Endothelial cell of umbilical vein (primary cell): ENCODE measurements around the gene ANKRD61. TPM values are rescaled to one million over a fixed set of nuclear protein-coding genes. Genes with fewer than 3 reads are reported as not detected.

Experiments used
- BruUV-seq: library from RNA; stranded (reverse); fragments of 400-500 nt; replicated peaks from 2 replicates; lab custom pipeline; 2021; lab: Mats Ljungman, UMichigan
- CTCF ChIA-PET: fragments of 300-600, 350-600 bp; sonication (Branson Sonifier 250); formaldehyde crosslinking; loops from one replicate; lab custom pipeline; 2021; ENCODE audit warnings: antibody characterized with exemption, inconsistent platforms; lab: Charles Lee
- POLR2A ChIA-PET: fragments of 300-600, 350-600 bp; sonication (Branson Sonifier 250); formaldehyde crosslinking; loops from one replicate; lab custom pipeline; 2021; ENCODE audit warnings: antibody characterized with exemption, inconsistent platforms; lab: Charles Lee
- DNase-seq: peaks from one replicate; pipeline ENCODE4 v3.0.0-alpha.2; 2011; ENCODE audit warnings: low read depth, low spot score
- FAIRE-seq: peaks from 2 replicates; lab custom pipeline; 2011; peaks lifted over from hg19 to GRCh38; lab: Jason Lieb, UNC
- H2AFZ ChIP-seq: 2 replicates; pipeline ENCODE4 v1.6.0; 2012; ENCODE audit warnings: low read depth, low read length, control low read depth, inconsistent platforms
- H3K27ac ChIP-seq: 2 replicates; pipeline ENCODE4 v1.5.1; 2011; ENCODE audit warnings: low read depth, mild to moderate bottlenecking, control low read depth, low read length, moderate library complexity; ENCODE audit not compliant: insufficient read depth
- H3K27me3 ChIP-seq, 2 experiments: 2 replicates each; pipeline versions ENCODE4 v1.6.0 to v1.6.1; 2011; ENCODE audit warnings: low read length in 2 of 2, mixed read lengths in 1 of 2; ENCODE audit not compliant: control insufficient read depth in 2 of 2, insufficient read depth in 2 of 2
- H3K36me3 ChIP-seq, 2 experiments: 2 replicates in 1 of 2; 3 replicates in 1 of 2; pipeline ENCODE4 v1.5.1; 2011; ENCODE audit warnings: low read length in 2 of 2, mild to moderate bottlenecking in 1 of 2, moderate library complexity in 1 of 2; ENCODE audit not compliant: control insufficient read depth in 2 of 2, insufficient read depth in 2 of 2; ENCODE audit errors: extremely low read depth in 1 of 2
- H3K4me1 ChIP-seq: 3 replicates; pipeline ENCODE4 v1.5.1; 2011; ENCODE audit warnings: mild to moderate bottlenecking, low read length; ENCODE audit not compliant: control insufficient read depth, insufficient read depth; ENCODE audit errors: extremely low read depth
- H3K4me2 ChIP-seq: 2 replicates; pipeline ENCODE4 v1.6.1; 2011; ENCODE audit warnings: low read length, control low read depth, mixed read lengths; ENCODE audit not compliant: insufficient read depth
- H3K4me3 ChIP-seq, 3 experiments: fragments of 200-600 bp in 1 of 3; sonication (generic), shearing (Covaris generic) in 1 of 3; replicated peaks in 1 of 3; 2 replicates each; pipeline ENCODE4 v1.5.1; 2011 to 2016; ENCODE audit warnings: control low read depth in 3 of 3, low read length in 3 of 3, mild to moderate bottlenecking in 2 of 3, inconsistent platforms in 1 of 3, low read depth in 1 of 3, moderate library complexity in 1 of 3; ENCODE audit not compliant: insufficient read depth in 1 of 3
- H3K79me2 ChIP-seq: 2 replicates; pipeline ENCODE4 v1.6.0; 2012; ENCODE audit warnings: low read length, inconsistent platforms; ENCODE audit not compliant: control insufficient read depth, insufficient read depth
- H3K9ac ChIP-seq: replicated peaks from 2 replicates; pipeline ENCODE3; 2011; ENCODE audit warnings: low read length, control low read depth; ENCODE audit not compliant: insufficient read depth; ENCODE audit errors: extremely low read depth
- H3K9me1 ChIP-seq: replicated peaks from 3 replicates; pipeline ENCODE4 v1.6.0; 2011; ENCODE audit warnings: mild to moderate bottlenecking, low read length; ENCODE audit not compliant: control insufficient read depth, insufficient read depth; ENCODE audit errors: extremely low read depth
- H3K9me3 ChIP-seq: replicated peaks from 2 replicates; pipeline ENCODE4 v1.5.1; 2012; ENCODE audit warnings: low read length, inconsistent platforms; ENCODE audit not compliant: control insufficient read depth, insufficient read depth
- H4K20me1 ChIP-seq: replicated peaks from 2 replicates; pipeline ENCODE3; 2011; ENCODE audit warnings: mild to moderate bottlenecking, low read length; ENCODE audit not compliant: control insufficient read depth, insufficient read depth; ENCODE audit errors: extremely low read depth
- EZH2 ChIP-seq: IDR thresholded peaks from 2 replicates; pipeline ENCODE4 v1.6.1; 2012; ENCODE audit warnings: borderline replicate concordance, low read depth, mild to moderate bottlenecking, moderate library complexity, low read length, inconsistent platforms; ENCODE audit not compliant: severe bottlenecking
- FOS ChIP-seq: IDR thresholded peaks from 2 replicates; pipeline ENCODE4 v1.6.1; 2011; ENCODE audit warnings: mild to moderate bottlenecking, low read length, moderate library complexity, borderline replicate concordance; ENCODE audit not compliant: insufficient read depth
- GATA2 ChIP-seq: IDR thresholded peaks from 2 replicates; pipeline ENCODE4 v1.7.0; 2011; ENCODE audit warnings: low read depth, mild to moderate bottlenecking, moderate library complexity, mixed read lengths, low read length; ENCODE audit not compliant: insufficient read length, insufficient read depth
- JUN ChIP-seq: IDR thresholded peaks from 2 replicates; pipeline ENCODE4 v1.6.1; 2011; ENCODE audit warnings: borderline replicate concordance, low read depth; ENCODE audit not compliant: insufficient read length, insufficient read depth
- MAX ChIP-seq: IDR thresholded peaks from 2 replicates; pipeline ENCODE4 v1.6.1; 2011; ENCODE audit not compliant: insufficient read depth, insufficient read length
- MYC ChIP-seq: IDR thresholded peaks from one replicate; pipeline ENCODE4 v1.6.1; 2011; ENCODE audit warnings: mild to moderate bottlenecking, low read depth, low read length
- POLR2A ChIP-seq: IDR thresholded peaks from 2 replicates; pipeline ENCODE4 v1.6.1; 2012; ENCODE audit warnings: low read depth, mild to moderate bottlenecking, control low read depth, low read length
- POLR2AphosphoS5 ChIP-seq: IDR thresholded peaks from 2 replicates; pipeline ENCODE4 v1.6.1; 2012; ENCODE audit warnings: low read depth, mild to moderate bottlenecking, control low read depth, low read length, moderate library complexity; ENCODE audit not compliant: insufficient read depth
- dilution Hi-C: fragments of 300-500 bp; cut with MboI; formaldehyde crosslinking; loops from one replicate; pipeline ENCODE4 v1.15.0; 2019; ENCODE audit warnings: low sequenced_read_pairs; ENCODE audit not compliant: extremely low pct_ligation_motif_present
- intact Hi-C: fragments of 100-400 bp; cut with micrococcal nuclease; formaldehyde crosslinking; loops from one replicate; pipeline ENCODE4 v1.10.0; 2022
- polyA plus RNA-seq, 4 experiments: library from polyadenylated mRNA; depleted of rRNA in 3 of 4; stranded (reverse) in 3 of 4; unstranded in 1 of 4; fragments of >200 nt; gene quantifications; 2 replicates each; pipeline versions ENCODE4 v1.2.1 to v1.2.3, GENCODE V29; 2011 to 2012; ENCODE audit warnings: missing spikeins in 1 of 4
- total RNA-seq: library from RNA; stranded (reverse); gene quantifications from 2 replicates; pipeline ENCODE4 v1.2.3, GENCODE V29; 2021
- TF ChIP-seq, protein P1 (sequence below), 2 donors: IDR thresholded peaks; 1 replicate in 1 of 2; 2 replicates in 1 of 2; pipeline ENCODE4 v1.5.1; 2011; ENCODE audit warnings: low read length in 2 of 2, mild to moderate bottlenecking in 2 of 2, moderate library complexity in 2 of 2, control low read depth in 1 of 2, inconsistent platforms in 1 of 2, low read depth in 1 of 2; ENCODE audit not compliant: insufficient read depth in 1 of 2; ENCODE audit errors: extremely low read depth in 1 of 2

The ANKRD61 gene
- total and polyA plus RNA-seq, 2 donors (not counting 3 experiments of a cell fraction or from before 2014, with no cell fraction given) = 0.18 to 0.53 TPM

DNA sequence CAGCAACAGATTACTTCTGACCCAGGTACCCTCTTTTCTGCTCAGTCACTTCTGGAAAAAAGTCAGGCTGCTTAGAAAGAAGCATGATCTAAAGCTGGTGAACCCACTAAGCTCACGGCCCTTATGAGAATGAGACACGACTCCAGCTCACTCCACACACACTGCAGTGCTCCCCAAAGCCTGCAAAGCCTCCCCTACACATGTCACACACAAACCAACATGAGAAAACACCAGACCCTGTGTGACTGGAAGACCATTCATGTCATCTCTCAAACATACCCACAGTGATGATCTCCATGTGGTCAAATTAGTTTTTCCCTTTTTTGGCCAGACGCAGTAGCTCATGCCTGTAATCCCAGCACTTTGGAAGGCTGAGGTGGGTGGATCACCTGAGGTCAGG lies 391 bp downstream of the ANKRD61 start:
- no peak for FAIRE-seq
- Histone ChIP-seq H4K20me1 (no peaks in the 10 kb centered on the region), H3K4me2 (no peak overlapping the region), H3K79me2 (no peaks in the 10 kb centered on the region), H2AFZ (no peak overlapping the region), H3K36me3 (peaks cover 11 to 18% of the 10 kb centered on the region in 2 experiments), H3K4me1 (peaks cover 2% of the 10 kb centered on the region), H3K9me3 (no peaks in the 10 kb centered on the region), H3K9ac (no peak overlapping the region), H3K27me3 (no peaks in the 10 kb centered on the region), H3K4me3 (no peak overlapping the region), H3K27ac (no peak overlapping the region), H3K9me1 (no peaks in the 10 kb centered on the region)
- ChIA-PET CTCF (interaction anchor here (0.6 to 1.3 kb wide), 2 partner anchors 26 to 75 kb away, joined by 3 read pairs; no protein-coding TSS in a partner anchor), POLR2A (no interaction called here)
- no TSS peak for BruUV-seq
- DNase-seq = no peak
- TF ChIP-seq EZH2 = no peak
- TF ChIP-seq GATA2 = no peak
- TF ChIP-seq POLR2A = no peak
- no peak for TF ChIP-seq JUN
- no peak for TF ChIP-seq MAX
- TF ChIP-seq MYC = no peak
- TF ChIP-seq, protein P1, sequence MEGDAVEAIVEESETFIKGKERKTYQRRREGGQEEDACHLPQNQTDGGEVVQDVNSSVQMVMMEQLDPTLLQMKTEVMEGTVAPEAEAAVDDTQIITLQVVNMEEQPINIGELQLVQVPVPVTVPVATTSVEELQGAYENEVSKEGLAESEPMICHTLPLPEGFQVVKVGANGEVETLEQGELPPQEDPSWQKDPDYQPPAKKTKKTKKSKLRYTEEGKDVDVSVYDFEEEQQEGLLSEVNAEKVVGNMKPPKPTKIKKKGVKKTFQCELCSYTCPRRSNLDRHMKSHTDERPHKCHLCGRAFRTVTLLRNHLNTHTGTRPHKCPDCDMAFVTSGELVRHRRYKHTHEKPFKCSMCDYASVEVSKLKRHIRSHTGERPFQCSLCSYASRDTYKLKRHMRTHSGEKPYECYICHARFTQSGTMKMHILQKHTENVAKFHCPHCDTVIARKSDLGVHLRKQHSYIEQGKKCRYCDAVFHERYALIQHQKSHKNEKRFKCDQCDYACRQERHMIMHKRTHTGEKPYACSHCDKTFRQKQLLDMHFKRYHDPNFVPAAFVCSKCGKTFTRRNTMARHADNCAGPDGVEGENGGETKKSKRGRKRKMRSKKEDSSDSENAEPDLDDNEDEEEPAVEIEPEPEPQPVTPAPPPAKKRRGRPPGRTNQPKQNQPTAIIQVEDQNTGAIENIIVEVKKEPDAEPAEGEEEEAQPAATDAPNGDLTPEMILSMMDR (IDR thresholded peaks at IDR 0.05; ENCODE audit: extremely low read depth in 1 of 2, insufficient read depth in 1 of 2, low read depth in 1 of 2, low read length in 2 of 2) = no peak
- TF ChIP-seq POLR2AphosphoS5 = no peak
- TF ChIP-seq FOS = no peak
- dilution Hi-C loops (no loop called here), intact Hi-C loops (no loop called here)
